ENCODE measurements around the gene PARVA.

The PARVA gene

GRCh38 chr11:12433571-12434324 lies 56.4 kb downstream of the PARVA start:
- no peak for DNase-seq

DNA sequence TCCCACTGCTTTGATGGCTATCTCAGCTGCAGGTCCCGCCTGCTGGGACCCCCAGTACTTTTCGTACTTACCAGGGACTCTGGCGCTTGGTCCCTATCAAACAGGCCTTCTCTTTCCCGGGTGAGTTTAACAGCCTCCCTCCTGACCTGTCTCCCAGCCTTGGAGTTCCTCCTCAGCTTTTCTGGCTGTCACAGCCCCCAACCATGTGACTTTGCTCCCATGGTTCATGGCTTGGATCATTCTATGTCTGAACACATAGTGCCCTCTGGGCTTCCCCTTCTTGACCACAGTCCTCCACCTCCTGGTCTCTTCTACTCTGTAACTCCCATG lies 56.9 kb downstream of the PARVA start:
- DNase-seq = no peak

DNA sequence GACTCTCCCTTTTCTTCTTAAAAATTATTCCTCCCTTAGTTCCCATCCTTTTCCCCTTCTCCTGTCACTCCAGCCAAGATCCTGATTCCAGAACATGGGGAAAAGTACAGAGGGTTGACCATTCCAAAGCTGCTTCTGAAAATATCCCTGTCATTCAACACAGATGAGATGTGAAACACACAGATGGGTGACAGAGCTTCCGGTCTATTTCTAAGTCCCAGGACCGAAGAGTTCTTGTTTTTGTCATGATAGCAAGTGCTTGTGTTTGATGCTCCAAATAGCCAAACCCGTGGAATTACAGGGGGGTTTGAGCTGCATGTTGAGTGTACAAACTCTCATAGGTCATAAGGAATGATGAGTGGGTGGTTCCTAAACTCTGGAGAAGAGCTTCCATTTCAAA lies 57.9 kb downstream of the PARVA start:
- DNase-seq = no peak

DNA sequence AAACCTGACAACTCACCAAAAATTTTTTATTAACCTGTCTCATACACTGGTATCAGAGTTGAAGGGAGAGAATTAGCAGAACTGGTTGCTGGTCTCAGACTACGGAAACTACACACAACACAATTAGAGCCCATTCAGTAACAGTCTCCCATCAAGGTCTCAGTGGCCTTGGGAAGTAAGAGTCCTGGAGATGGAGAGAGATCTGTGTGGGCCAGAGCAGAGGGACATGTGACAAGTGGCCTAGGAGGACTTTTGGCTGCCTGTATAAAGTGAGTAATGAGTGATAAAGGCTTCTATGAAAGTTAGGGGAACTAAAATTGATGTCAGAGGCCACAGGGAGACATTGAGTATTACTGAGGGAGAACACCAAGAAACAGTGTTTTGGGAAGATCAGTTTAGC lies 58.9 kb downstream of the PARVA start:
- DNase-seq = no peak

GRCh38 chr11:12438291-12438690 lies 60.9 kb downstream of the PARVA start:
- DNase-seq = no peak

DNA sequence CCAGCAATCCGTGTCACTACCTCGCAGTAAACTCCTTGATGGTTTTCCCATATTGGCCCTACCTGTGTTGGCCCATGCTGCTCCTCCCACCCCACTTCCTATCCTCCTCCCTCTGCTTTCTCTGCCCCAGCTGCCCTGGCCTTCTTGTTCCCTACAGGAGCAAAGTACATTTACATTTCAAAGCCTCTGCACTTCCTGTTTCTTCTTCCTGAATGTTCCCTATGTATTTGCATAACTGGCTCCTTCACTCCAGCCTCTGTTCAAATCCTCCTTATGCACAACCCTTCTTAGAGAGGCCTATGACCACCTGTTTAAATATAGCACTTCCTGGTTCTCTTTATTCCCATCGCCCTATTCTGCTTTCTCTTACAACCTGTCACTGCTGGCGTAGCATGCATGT lies 62.2 kb downstream of the PARVA start:
- no peak for DNase-seq

DNA sequence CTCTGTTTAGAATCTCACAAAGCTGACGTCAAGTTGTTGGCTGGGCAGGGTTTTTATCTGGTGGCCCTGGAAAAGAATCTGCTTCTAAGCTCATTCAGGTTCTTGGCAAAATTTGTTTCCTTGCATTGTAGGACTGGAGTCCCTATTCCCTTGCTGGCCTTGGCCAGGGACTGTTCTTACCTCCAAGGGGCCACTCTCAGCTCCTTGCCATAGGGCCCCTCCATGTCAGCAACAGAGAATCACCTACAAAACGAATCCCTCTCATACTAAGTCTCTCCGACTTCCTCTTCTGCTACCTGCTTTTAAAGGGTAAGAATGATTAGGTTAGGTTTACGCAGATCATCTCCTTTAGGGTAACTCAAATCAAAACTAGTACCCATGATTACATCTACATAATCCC lies 63.2 kb downstream of the PARVA start:
- DNase-seq = no peak

- DNase-seq = no peak
These were observed 64.0 kb downstream of the PARVA start for GRCh38 chr11:12441231-12441861.

DNA sequence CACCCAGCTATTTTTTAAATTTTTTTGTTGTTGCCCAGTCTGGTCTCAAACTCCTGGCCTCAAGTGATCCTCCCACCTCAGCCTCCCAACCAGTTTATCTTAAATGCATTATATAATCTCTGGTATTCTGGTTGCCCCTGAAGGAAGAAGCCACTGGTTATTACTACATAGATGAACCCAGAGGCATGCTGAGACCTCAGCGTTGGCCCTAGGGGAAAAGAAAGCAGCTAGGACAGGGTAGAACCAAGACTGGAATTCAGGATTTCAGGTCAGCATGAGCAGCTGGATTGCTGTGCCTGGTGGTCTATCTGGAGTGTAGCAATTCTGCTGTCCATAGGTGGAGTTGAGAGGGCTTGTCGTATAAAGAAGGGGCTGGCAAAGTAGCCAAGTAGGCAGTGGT lies 67.2 kb downstream of the PARVA start:
- DNase-seq = no peak

DNA sequence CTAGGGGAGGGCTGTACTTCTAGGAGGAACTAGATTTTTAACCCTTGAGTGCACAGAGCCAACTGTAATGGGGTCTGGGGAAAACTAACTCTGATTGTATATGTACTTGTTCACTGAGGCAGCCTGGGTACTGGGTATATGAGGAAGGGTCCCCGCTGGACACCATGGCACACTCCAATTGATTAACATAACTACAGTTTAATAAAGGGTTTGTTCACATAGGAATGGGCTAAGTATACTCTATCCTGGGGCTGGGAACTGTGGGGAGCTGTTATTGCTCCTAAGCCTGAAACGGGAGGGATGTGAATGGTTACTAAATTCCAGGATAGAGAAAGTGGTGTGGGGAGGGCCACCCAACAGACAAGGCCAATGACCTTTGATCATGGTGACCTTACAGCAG lies 67.6 kb downstream of the PARVA start:
- no peak for DNase-seq

GRCh38 chr11:12446863-12447262 lies 69.5 kb downstream of the PARVA start:
- DNase-seq = no peak

- no peak for DNase-seq
These were observed 71.0 kb downstream of the PARVA start for GRCh38 chr11:12448131-12448939.

- DNase-seq = no peak
These were observed 72.8 kb downstream of the PARVA start for GRCh38 chr11:12449961-12450715.

- DNase-seq = no peak
These were observed 73.9 kb downstream of the PARVA start for GRCh38 chr11:12451179-12451814.

DNA sequence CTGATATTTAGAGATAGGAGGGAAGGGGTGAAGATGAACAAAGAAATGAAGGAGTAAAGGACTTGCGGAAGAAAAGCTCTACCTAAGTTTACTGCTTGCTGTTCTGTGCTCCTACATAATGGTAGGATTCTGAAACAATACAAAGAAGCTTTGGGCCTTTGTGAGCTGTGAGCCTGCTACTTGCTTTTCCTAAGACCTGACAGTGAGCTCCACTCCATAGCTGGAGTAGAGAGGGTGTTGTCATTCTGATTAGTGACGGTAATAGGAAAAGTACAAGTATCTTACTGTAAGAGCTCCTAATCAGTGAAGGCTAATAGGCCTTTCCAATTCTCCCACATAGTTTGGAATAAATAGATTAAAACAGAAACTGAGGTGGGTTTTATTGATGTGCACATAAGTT lies 75.9 kb downstream of the PARVA start:
- DNase-seq = no peak

DNA sequence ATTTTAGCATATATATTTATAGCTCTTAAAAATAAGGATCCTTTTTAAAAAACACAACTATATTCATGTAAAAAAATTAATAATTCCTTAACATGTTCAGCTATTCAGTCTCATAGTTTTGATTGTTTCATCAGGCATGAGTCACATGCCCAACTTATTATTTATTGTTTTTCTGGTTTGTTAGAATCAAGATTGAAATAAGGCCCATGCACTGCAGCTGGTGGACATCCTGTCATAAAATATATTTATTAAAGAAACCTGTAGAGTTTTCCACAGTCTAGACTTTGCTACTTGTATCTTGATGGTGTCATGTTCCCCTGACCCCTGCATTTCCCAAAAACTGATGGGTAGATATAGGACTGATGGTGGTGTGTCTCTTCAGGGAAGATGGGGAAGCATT lies 77.4 kb downstream of the PARVA start:
- DNase-seq = no peak

DNA sequence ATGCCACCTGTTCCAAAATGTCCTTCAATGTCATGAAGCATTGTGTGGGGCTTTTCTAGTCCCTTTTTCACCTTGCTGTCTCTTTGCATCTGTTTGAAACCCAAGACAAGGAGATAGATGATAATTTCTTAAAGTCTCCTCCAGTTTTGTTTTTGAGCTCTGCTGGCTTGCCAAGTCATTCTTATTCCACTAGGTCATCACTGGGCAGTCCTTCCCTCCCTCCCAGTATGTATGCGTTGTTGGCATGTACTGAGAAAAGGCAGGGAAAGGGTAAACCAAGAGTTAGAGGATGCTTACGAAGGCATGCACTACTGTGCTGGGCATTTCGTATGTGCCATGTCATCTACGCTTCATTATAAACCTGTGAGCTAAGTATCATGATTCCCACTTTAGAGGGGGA lies 78.6 kb downstream of the PARVA start:
- DNase-seq = no peak

DNA sequence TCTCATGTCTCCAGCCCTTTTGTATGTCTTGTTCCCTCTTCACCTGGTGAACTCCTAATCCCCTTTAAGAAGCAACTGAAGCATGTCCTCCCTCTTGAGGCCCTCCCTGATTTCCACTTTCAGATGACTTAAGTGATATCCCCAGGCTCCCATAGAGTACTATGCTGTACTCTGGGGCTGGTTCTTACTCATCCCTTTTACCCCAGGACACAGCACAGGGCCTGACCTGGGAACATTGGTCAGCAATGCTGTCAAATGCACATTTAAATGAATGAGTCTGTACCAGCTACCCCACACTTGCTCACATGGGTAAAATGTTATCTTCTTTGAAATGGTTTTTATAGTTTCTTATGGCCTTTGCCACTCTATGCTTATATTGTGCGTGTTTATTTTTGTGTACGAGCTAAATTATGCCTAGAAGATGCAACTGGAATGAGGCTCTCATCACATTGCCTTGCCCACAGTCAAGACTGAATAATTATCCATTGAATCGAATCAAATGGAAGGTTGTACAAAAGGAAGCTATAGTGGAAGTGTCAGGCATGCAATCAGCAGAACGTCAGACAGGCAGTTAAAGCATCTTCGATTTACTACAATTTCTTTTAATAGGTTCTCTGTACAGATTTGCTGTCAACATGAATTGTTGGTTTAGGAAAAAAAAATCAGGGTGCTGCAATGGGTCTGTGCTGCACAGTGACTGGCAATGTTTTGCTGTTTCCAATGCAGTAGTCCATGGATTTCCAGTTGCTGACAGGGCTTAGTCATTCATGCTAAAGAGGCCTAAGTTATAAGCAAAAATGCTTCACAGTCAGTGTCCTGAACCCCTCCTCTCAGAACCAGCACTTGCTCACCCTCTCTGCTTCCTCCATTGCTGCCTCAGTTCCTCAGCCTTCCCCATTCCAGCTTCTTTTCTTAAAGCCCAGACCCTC lies 79.5 kb downstream of the PARVA start:
- DNase-seq = no peak

GRCh38 chr11:12458042-12458441 lies 80.7 kb downstream of the PARVA start:
- DNase-seq = no peak

DNA sequence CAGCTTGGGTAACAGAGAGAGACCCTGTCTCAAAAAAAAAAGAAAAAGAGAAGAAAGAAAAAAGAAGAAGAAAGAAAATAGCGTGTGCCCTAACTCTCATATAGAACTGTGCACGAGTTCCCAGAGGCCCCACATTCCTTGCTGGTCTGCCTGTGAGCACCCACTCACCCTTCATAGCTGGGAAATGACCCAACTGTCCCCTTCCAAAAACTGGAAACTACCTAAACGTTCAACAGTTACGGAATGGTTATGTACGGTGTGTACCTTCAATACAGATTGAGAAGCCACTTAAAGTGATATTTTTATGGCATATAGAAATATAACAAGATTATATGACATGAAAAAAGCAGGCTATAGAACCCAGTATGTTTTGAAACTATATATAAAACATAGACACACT lies 82.0 kb downstream of the PARVA start:
- DNase-seq = no peak

DNA sequence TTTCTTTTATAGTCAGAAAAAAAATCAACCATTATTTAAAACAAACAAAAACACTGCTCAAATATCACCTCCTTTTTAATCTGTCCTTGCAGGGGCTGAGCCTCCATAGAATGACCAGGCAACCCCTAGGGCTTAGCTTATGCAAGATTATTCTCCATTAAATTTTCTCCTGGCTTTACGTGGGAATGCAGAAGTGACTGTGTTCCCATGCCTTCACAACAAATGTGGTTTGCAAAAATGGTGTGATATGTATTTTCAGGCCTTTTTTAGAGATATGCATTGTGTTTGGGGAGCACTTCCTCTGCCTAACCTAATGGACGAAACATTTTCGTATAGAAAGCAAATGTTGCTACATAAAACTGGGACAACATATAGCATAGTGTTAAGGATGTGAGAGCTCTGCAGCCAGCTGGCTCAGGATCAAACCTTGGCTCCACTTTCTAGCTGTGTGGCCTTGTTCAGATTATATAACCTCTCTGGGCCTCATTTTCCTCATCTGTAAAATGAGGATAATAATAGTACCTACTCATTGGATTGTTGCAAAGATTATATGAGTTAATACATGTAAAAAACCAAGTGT lies 82.6 kb downstream of the PARVA start:
- no peak for DNase-seq
